Activated T-cell treated with anti-CD3 and anti-CD28 coated beads, Interleukin-2, amount 50 U/mL, for 4 hours (primary cell): ENCODE results near the gene GJB2. TPM values are rescaled to one million over a fixed set of nuclear protein-coding genes. Genes with fewer than 3 reads are reported as not detected.

ENCODE experiments used
- ATAC-seq, 2 donors: fragments of 200-7000 bp; cut with Tn5 transposase; one replicate each; pipeline ENCODE4 v1.10.0; 2021
- DNase-seq: peaks from one replicate; pipeline ENCODE4 v3.0.0-alpha.2; 2020
- H3K27me3 Mint-ChIP-seq: one replicate; pipeline ENCODE4 v1.8.0; 2021; ENCODE audit warnings: low read depth, mixed read lengths
- H3K36me3 Mint-ChIP-seq: one replicate; pipeline ENCODE4 v1.8.0; 2022; ENCODE audit warnings: mixed read lengths; ENCODE audit not compliant: insufficient read depth
- H3K4me1 Mint-ChIP-seq: one replicate; pipeline ENCODE4 v1.8.0; 2021; ENCODE audit warnings: low read depth, mixed read lengths
- H3K4me3 Mint-ChIP-seq: one replicate; pipeline ENCODE4 v1.8.0; 2021; ENCODE audit warnings: mild to moderate bottlenecking, moderate library complexity, mixed read lengths
- H3K9me3 Mint-ChIP-seq: one replicate; pipeline ENCODE4 v1.8.0; 2021; ENCODE audit warnings: mixed read lengths
- total RNA-seq, 3 donors: library from RNA; stranded (reverse); gene quantifications; one replicate each; pipeline ENCODE4 v1.2.1, GENCODE V29; 2021

The GJB2 gene
- total RNA-seq: 1 to 10 TPM; 2.4 to 4.8 (median 4.4) TPM

DNA sequence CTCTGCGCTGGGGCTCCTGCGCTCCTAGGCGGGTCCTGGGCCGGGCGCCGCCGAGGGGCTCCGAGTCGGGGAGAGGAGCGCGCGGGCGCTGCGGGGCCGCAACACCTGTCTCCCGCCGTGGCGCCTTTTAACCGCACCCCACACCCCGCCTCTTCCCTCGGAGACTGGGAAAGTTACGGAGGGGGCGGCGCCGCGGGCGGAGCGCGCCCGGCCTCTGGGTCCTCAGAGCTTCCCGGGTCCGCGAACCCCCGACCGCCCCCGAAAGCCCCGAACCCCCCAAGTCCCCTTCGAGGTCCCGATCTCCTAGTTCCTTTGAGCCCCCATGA lies at the start of gene GJB2:
Gene GJB2 (minus strand): TSS at position 103 of the 326 bp plus-strand sequence. CDS start 3,357 bp downstream, outside the sequence.
- Mint-ChIP-seq H3K9me3 (no peaks in the 10 kb centered on the region), H3K36me3 (no peaks in the 10 kb centered on the region), H3K27me3 (peaks cover 57% of the 10 kb centered on the region), H3K4me1 (peaks cover 22% of the 10 kb centered on the region), H3K4me3 (peak within 1 kb of the TSS; percentile 64)
- ATAC-seq (peak; percentile 33 to 42), DNase-seq (no peak)

DNA sequence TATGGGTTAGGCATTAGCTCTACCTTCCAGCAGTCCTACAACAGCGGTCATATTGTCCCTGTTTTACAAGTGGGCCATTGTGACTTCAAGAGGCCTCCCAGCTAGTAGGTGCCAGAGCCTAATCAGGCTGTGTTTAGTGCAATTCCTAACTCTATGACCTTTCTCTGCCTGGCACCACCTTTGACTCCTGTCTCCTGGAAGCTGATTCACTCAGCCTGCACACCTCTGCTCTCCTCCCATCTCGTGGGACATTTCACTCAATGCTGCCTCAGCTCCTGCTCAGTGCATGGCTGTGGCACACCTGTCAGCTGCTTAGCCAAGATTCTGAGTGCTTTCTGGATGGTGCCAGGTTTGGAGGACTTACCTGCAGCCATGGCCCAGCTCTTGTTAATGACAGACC lies 48.9 kb upstream of the GJB2 start:
- Mint-ChIP-seq H3K36me3 (no peaks in the 10 kb centered on the region), H3K27me3 (peaks cover 23% of the 10 kb centered on the region)

DNA sequence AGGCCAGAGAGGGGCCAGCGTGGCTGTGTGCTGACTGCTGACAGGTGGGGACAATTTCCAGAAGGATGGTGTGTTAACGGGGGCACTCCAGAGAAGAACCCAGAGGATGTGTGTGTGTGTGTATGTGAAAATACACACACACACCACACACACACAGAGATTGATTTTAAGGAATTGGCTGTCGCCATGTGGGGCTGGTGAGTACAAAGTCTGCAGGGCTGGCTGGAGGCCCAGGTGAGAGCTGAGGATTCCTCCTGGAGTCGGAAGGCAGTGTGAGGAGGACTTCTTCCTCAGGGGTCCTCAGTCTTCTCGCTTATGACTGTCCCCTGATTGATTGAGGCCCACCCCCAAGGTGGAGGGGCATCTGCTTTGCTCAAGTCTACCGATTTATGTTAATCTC lies 47.0 kb upstream of the GJB2 start:
- peaks cover 28% of the 10 kb centered on the region for H3K27me3 Mint-ChIP-seq
- DNase-seq (no peak), ATAC-seq (no peak)
- no peak overlapping the region for H3K4me3 Mint-ChIP-seq
- H3K9me3 Mint-ChIP-seq: no peaks in the 10 kb centered on the region
- no peaks in the 10 kb centered on the region for H3K36me3 Mint-ChIP-seq
- no peaks in the 10 kb centered on the region for H3K4me1 Mint-ChIP-seq

More for the DNA sequence above, 48.9 kb upstream of the GJB2 start:
- no peak overlapping the region for H3K4me3 Mint-ChIP-seq
- DNase-seq (no peak), ATAC-seq (no peak)
- H3K9me3 Mint-ChIP-seq: no peaks in the 10 kb centered on the region
- no peaks in the 10 kb centered on the region for H3K4me1 Mint-ChIP-seq

DNA sequence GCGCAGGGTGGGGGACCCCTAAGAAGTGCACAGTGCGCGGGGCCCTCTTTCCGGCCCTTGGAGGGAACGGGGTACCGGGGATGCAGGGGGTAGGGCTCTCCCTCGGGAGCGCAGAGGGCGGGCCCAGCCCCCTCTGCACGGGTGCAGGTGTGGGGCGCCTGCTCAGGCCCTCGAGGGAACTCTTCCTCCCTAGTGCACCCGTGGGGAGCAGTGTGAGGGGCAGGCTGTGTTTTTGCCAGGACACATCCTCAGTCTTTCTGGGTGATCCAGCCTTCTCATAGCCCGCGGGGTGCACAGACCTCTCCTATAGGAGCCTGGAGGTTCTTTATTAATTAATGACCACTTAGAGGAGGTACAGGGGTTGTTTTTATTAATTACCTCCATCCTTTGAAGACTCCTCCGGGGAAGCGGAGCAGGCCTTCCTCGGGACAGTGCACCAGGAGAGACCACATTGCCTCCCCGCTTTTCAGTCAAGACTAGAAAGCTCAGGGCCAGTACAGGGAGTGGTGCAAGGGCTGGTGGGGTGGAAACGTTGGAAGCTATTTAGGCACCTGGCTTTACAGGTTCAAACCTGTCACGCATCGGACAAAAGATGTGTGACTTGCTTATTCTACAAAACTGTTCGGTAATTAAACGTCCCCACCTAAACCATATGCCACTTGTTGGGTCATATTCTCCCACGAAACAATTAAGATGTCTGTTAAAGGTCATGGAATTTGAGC lies 40.0 kb upstream of the GJB2 start:
- Mint-ChIP-seq H3K27me3 (peaks cover 40% of the 10 kb centered on the region), H3K4me3 (peak overlapping the region; percentile 33)
- peak in 1 of 2 donors; percentile 47 for ATAC-seq

DNA sequence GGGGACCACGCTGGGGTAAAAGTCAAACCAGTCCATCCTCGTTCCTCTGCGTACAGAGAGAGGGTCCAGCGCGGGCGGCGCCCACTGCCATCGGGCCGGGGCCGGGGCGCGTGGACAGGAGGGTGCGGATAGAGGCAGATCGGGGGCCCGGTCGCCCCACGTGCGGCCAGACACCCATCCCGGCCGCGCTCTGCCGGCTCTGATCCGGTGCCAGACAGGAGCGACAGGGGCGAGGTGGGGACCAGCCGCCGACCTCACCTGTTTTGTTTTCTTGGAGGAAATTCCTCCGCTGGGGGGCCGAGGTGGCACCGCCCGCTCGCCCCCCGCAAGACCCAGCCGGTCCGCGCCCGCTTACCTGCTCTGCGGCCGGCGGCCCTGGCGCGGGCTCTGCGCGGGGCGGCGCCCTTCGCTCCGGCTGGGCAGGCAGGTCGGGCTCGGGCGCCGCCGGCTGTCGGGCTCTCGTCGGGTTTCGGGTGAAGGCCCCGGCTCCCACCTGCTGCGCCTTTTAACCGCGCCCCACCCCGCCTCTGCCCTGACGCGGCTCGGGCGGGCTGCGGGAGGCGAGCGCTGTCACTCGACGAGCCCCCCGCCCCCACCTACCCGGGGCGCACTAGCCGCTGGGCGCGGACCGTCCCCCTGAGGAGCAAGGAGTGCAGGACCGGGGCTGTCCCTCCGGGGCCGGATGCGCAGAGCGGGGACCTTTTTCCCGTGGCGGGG lies 39.3 kb upstream of the GJB2 start, which contains the start of gene GJB6:
Gene GJB6 (minus strand): TSS at position 481 of the 717 bp plus-strand sequence. CDS start 8,839 bp downstream, outside the sequence.
- no peaks in the 10 kb centered on the region for H3K36me3 Mint-ChIP-seq
- ATAC-seq (peak; percentile 70 to 74), DNase-seq (no peak)
- H3K9me3 Mint-ChIP-seq: no peaks in the 10 kb centered on the region
- H3K4me3 Mint-ChIP-seq: peak within 1 kb of the TSS; percentile 80
- H3K27me3 Mint-ChIP-seq: peaks cover 42% of the 10 kb centered on the region
- H3K4me1 Mint-ChIP-seq: peaks cover 8% of the 10 kb centered on the region

More for the DNA sequence above, 40.0 kb upstream of the GJB2 start:
- Mint-ChIP-seq H3K9me3 (no peaks in the 10 kb centered on the region), H3K4me1 (peaks cover 8% of the 10 kb centered on the region), H3K36me3 (no peaks in the 10 kb centered on the region)
- DNase-seq: no peak

DNA sequence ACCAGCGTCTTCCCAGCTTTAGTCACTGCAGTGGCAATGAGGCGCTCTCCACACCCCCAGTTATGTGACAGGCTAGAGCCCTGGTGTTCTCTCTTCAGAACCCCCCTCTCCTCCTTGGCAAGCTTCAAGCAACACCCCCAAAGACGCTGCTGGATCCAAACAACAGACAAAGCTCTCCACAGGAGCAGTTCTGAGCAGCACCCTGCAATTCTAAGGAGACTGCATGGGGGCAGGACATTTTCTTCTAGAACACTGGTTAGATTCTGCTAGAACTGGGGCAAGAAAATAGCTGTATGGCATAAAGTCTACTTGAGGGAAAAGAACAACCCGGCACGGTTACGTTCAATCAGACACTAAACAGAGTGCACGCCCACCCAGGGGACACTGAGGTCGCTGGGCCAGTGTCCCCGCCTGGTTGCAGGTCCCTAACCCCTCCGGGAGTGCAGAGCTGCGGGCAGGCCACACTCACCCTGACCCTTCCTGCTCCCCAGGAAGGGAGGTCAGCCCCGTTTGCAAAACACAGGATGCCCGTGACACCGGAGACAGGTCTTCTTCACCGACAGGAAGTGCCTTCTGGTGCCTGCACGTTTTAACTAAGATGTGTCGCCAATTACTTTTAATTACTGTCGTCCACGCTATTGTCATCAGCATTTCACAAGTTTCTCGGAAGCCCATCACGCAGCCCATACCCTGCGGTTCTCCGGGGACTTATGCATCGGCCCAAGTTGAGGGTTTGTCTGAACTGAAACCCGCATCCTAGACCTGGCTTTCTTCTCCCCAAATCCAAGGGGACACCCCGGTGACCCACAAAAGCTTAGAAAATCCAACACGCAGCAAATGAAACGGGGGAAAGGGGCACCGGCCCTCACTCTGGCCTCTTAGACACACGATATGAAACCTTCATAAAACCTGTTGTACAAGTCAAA lies 38.4 kb upstream of the GJB2 start:
- H3K36me3 Mint-ChIP-seq: no peaks in the 10 kb centered on the region
- H3K9me3 Mint-ChIP-seq: no peaks in the 10 kb centered on the region
- peak overlapping the region; percentile 80 for H3K4me3 Mint-ChIP-seq
- DNase-seq (no peak), ATAC-seq (peak; percentile 24 to 28)
- H3K4me1 Mint-ChIP-seq: peaks cover 8% of the 10 kb centered on the region
- H3K27me3 Mint-ChIP-seq: peaks cover 42% of the 10 kb centered on the region

DNA sequence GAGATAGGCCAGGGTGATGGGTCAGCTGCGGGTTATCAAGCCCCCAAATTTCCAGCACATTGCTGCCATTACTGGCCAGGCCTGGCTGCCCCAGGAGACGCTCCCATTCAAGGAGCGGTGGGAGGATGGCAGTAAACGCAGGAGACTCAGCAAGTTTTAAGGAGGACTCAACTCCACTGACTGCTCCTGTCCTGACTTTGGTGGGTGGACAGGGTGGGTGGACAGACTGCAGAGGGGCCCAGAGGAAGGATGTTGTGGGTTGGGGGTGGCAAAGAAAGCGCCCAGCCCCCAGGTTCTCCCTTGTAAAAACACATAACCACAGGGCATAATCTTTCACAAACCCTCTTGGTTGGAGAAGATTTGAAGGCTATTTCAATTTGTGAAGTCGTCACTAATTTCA lies 35.0 kb upstream of the GJB2 start:
- Mint-ChIP-seq H3K4me1 (peaks cover 8% of the 10 kb centered on the region), H3K4me3 (no peak overlapping the region), H3K27me3 (peaks cover 22% of the 10 kb centered on the region), H3K36me3 (no peaks in the 10 kb centered on the region), H3K9me3 (no peaks in the 10 kb centered on the region)
- DNase-seq: no peak
- no peak for ATAC-seq

DNA sequence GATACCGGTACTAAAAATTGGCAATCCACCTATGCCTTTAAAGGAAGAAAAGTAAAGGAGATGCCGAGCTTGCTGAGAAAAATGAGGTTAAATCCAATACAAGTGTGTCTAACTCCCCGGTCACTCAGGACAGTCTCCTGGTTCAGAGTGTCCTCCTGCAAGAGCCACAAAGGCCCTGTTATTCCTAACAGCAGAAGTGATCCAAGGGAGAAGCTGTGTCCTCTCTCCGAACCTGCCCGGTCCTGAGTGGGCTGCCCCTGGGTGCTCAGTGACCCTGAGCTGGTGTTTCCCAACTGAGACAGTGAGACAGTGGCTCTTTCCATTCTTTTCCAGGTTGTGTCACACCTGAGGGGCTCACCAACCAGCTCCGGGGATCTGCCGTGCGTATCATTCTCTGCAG lies 34.5 kb upstream of the GJB2 start:
- H3K36me3 Mint-ChIP-seq: no peaks in the 10 kb centered on the region
- ATAC-seq (no peak), DNase-seq (no peak)
- H3K27me3 Mint-ChIP-seq: peaks cover 21% of the 10 kb centered on the region
- H3K4me1 Mint-ChIP-seq: peaks cover 8% of the 10 kb centered on the region
- no peaks in the 10 kb centered on the region for H3K9me3 Mint-ChIP-seq
- no peak overlapping the region for H3K4me3 Mint-ChIP-seq

DNA sequence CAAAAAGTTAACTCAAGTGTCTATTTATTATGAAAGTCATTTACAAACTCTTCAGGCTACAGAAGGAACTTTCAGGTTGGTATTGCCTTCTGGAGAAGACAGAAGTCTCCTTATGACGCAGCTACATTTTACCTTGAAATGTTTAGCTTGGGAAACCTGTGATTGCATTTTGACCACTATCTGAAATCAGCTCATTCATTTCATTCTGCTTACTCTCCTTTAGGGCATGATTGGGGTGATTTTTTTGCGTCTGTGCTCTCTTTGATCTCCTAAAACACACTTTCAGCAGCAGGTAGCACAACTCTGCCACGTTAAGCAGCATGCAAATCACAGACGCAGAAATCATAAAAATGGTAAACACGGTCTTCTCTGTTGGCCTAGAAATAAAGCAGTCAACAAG lies 29.8 kb upstream of the GJB2 start:
- no peaks in the 10 kb centered on the region for H3K9me3 Mint-ChIP-seq
- H3K36me3 Mint-ChIP-seq: peaks cover 1% of the 10 kb centered on the region
- no peak for ATAC-seq
- peaks cover 10% of the 10 kb centered on the region for H3K27me3 Mint-ChIP-seq
- peaks cover 13% of the 10 kb centered on the region for H3K4me1 Mint-ChIP-seq
- no peak for DNase-seq
- H3K4me3 Mint-ChIP-seq: no peak overlapping the region

DNA sequence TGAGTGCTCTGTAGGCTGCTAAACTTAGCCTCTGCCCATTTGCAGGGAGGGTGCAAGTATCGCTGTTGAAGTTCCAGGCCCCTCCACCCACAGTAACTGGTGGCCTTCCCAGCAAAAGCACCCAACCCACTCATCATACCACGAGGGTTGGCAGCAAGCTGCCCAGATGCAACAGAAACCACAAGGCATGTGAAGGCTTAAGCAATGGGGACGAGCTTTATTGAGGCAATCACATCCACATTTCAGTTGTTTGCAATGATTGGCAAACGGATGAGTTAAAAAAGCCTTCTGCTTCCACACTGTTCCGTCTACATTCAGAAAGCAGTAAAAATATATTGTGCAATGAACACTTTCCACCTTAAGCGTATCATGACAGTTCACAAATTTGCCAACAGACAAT lies 29.0 kb upstream of the GJB2 start:
- ATAC-seq (no peak), DNase-seq (no peak)
- peaks cover 1% of the 10 kb centered on the region for H3K36me3 Mint-ChIP-seq
- peaks cover 13% of the 10 kb centered on the region for H3K4me1 Mint-ChIP-seq
- H3K4me3 Mint-ChIP-seq: no peak overlapping the region
- H3K9me3 Mint-ChIP-seq: no peaks in the 10 kb centered on the region
- H3K27me3 Mint-ChIP-seq: peaks cover 4% of the 10 kb centered on the region

DNA sequence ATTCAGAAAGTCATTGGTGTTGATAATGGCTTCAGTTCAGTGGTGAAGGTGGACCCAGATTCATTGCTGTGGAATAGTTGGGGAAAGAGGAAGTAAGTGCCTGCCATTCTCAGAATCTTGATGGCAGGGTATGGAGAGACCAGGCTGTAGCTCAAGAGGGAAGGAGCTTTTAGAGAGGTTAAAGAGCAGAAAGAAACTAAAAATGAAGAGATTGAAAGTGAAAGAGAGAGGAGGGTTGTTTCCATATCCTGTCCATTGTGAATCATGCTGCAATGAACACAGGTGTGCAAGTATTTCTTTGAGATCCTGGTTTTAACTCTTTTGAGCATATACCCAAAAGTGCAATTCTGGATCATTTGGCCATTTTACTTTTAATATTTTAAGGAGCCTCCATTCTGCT lies 26.8 kb upstream of the GJB2 start:
- DNase-seq (no peak), ATAC-seq (peak; percentile 92 to 95)
- Mint-ChIP-seq H3K27me3 (no peaks in the 10 kb centered on the region), H3K4me1 (peaks cover 13% of the 10 kb centered on the region), H3K9me3 (no peaks in the 10 kb centered on the region), H3K36me3 (peaks cover 1% of the 10 kb centered on the region), H3K4me3 (peak overlapping the region; percentile 15)

DNA sequence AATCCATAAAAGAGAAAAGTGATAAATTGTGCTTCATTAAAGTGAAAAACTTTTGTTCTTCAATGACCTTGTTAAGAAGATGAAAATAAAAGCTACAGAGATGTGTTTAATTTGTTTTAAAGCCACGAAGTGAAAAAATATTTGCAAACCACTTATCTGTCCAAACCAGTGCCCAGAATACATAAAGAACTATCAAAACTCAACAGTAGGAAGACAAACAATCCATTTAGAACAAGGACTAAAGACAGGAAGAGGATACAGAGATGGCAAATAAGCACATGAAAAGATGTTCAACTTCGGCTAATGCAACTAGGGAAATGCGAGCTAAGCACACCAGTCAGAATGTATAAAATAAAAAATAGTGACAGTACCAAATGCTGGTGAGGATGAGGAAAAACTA lies 24.4 kb upstream of the GJB2 start:
- Mint-ChIP-seq H3K4me1 (peaks cover 13% of the 10 kb centered on the region), H3K9me3 (peaks cover 6% of the 10 kb centered on the region), H3K4me3 (no peak overlapping the region), H3K27me3 (peaks cover 2% of the 10 kb centered on the region), H3K36me3 (peaks cover 1% of the 10 kb centered on the region)
- DNase-seq (no peak), ATAC-seq (no peak)

DNA sequence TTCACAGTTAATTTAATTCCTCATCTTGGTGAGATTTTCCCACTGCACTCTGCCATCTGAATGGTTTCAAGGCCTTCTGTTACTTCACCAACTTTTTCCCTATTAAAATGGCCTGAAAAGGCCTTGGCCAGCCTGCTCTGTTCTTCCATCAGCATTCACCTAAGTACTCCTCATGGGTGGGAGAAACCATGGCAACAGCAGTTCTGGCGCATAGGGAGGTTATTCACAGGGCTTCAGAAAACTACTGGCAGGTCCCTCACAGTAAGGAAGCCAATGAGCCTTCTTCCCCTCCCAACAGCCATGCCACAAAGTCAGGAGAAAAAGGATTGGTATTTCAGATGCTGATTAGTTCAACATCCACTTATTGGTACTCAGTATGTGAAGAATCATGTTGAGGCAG lies 17.2 kb upstream of the GJB2 start:
- DNase-seq: no peak
- no peak for ATAC-seq
- peaks cover 6% of the 10 kb centered on the region for H3K9me3 Mint-ChIP-seq
- no peaks in the 10 kb centered on the region for H3K4me1 Mint-ChIP-seq
- H3K4me3 Mint-ChIP-seq: no peak overlapping the region
- H3K27me3 Mint-ChIP-seq: peaks cover 20% of the 10 kb centered on the region
- H3K36me3 Mint-ChIP-seq: no peaks in the 10 kb centered on the region

DNA sequence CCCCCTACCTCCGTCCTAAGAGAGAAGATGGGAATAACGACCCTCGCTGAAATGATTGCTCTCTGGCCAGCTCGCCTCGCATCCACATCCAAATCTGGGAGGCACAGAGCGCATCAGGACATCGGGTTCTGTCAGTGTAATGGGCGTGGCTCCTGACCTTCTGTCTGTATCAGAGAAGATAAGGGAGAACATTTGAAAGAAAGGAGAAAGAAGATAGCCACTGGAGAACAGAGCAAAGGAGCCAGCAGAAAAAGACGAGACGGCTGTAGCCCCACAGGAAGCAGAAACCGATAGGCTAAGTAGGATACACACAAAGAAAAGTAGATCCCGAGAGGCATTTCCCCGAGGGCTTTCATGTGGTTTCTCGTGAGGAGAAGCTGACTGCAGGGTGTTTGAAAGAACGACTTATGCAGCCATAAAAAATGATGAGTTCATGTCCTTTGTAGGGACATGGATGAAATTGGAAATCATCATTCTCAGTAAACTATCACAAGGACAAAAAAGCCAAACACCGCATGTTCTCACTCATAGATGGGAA lies 14.0 kb upstream of the GJB2 start:
- DNase-seq (no peak), ATAC-seq (no peak)
- Mint-ChIP-seq H3K27me3 (peaks cover 18% of the 10 kb centered on the region), H3K36me3 (no peaks in the 10 kb centered on the region), H3K4me1 (no peaks in the 10 kb centered on the region), H3K9me3 (peaks cover 1% of the 10 kb centered on the region), H3K4me3 (no peak overlapping the region)
